Osteocyte (in vitro differentiated cells): ENCODE data around the gene TMEM109. TPM values are rescaled to one million over a fixed set of nuclear protein-coding genes. Genes with fewer than 3 reads are reported as not detected.
A peak's percentile ranks its signal among the peaks of the same experiment; 100 is the strongest.

Source experiments
- DNase-seq: peaks from one replicate; pipeline ENCODE4 v3.0.0; 2021; ENCODE audit warnings: mixed read lengths; ENCODE audit not compliant: unreplicated experiment; ENCODE audit errors: extremely low spot score
- H3K27ac Mint-ChIP-seq: one replicate; pipeline ENCODE4 v1.8.0; 2021; ENCODE audit warnings: mild to moderate bottlenecking, mixed read lengths; ENCODE audit not compliant: unreplicated experiment
- H3K27me3 Mint-ChIP-seq: one replicate; pipeline ENCODE4 v1.8.0; 2021; ENCODE audit warnings: mixed read lengths; ENCODE audit not compliant: unreplicated experiment
- H3K36me3 Mint-ChIP-seq: one replicate; pipeline ENCODE4 v1.8.0; 2021; ENCODE audit warnings: mixed read lengths; ENCODE audit not compliant: unreplicated experiment
- H3K4me1 Mint-ChIP-seq: one replicate; pipeline ENCODE4 v1.8.0; 2021; ENCODE audit warnings: mixed read lengths; ENCODE audit not compliant: unreplicated experiment
- H3K4me3 Mint-ChIP-seq: one replicate; pipeline ENCODE4 v1.8.0; 2021; ENCODE audit warnings: mild to moderate bottlenecking, moderate library complexity, mixed read lengths; ENCODE audit not compliant: unreplicated experiment
- H3K9me3 Mint-ChIP-seq: one replicate; pipeline ENCODE4 v1.8.0; 2021; ENCODE audit warnings: mixed read lengths; ENCODE audit not compliant: unreplicated experiment
- CTCF ChIP-seq: fragments of 200-600 bp; sonication (generic); IDR thresholded peaks from 2 replicates; pipeline ENCODE4 v1.5.0; 2021; ENCODE audit warnings: antibody characterized with exemption, mild to moderate bottlenecking, moderate library complexity
- total RNA-seq: library from RNA; stranded (reverse); gene quantifications from 2 replicates; pipeline ENCODE4 v1.2.1, GENCODE V29; 2021

TMEM109 gene
- total RNA-seq, 1 donor from 2014 or later = 152 TPM

GRCh38 chr11:60939855-60940254 lies 25.9 kb downstream of the TMEM109 start:
- no peaks in the 10 kb centered on the region for H3K27me3 Mint-ChIP-seq
- no peak overlapping the region for H3K4me3 Mint-ChIP-seq
- no peaks in the 10 kb centered on the region for H3K9me3 Mint-ChIP-seq
- no peak for DNase-seq
- no peak for TF ChIP-seq CTCF
- no peak overlapping the region for H3K27ac Mint-ChIP-seq
- no peaks in the 10 kb centered on the region for H3K4me1 Mint-ChIP-seq
- H3K36me3 Mint-ChIP-seq = peaks cover 12% of the 10 kb centered on the region

- Mint-ChIP-seq H3K4me1 (no peaks in the 10 kb centered on the region), H3K4me3 (no peak overlapping the region), H3K36me3 (peaks cover 20% of the 10 kb centered on the region), H3K27me3 (no peaks in the 10 kb centered on the region), H3K27ac (no peak overlapping the region), H3K9me3 (no peaks in the 10 kb centered on the region)
- DNase-seq = no peak
- no peak for TF ChIP-seq CTCF
These were observed 27.6 kb downstream of the TMEM109 start for GRCh38 chr11:60941371-60942119.

GRCh38 chr11:60942219-60942618 lies 28.3 kb downstream of the TMEM109 start:
- no peak overlapping the region for H3K4me3 Mint-ChIP-seq
- H3K9me3 Mint-ChIP-seq = no peaks in the 10 kb centered on the region
- DNase-seq = no peak
- H3K36me3 Mint-ChIP-seq = peaks cover 20% of the 10 kb centered on the region
- no peak overlapping the region for H3K27ac Mint-ChIP-seq
- no peak for TF ChIP-seq CTCF
- H3K4me1 Mint-ChIP-seq = no peaks in the 10 kb centered on the region
- H3K27me3 Mint-ChIP-seq = no peaks in the 10 kb centered on the region

- DNase-seq = no peak
- Mint-ChIP-seq H3K27ac (no peak overlapping the region), H3K27me3 (no peaks in the 10 kb centered on the region), H3K9me3 (no peaks in the 10 kb centered on the region), H3K4me1 (no peaks in the 10 kb centered on the region), H3K4me3 (no peak overlapping the region), H3K36me3 (peaks cover 20% of the 10 kb centered on the region)
- no peak for TF ChIP-seq CTCF
These were observed 29.1 kb downstream of the TMEM109 start for GRCh38 chr11:60942970-60943565.

- no peak for DNase-seq
- H3K27me3 Mint-ChIP-seq = no peaks in the 10 kb centered on the region
- peak; percentile 16 for TF ChIP-seq CTCF
- no peak overlapping the region for H3K4me3 Mint-ChIP-seq
- peaks cover 20% of the 10 kb centered on the region for H3K36me3 Mint-ChIP-seq
- H3K27ac Mint-ChIP-seq = no peak overlapping the region
- no peaks in the 10 kb centered on the region for H3K9me3 Mint-ChIP-seq
- H3K4me1 Mint-ChIP-seq = no peaks in the 10 kb centered on the region
These were observed 30.7 kb downstream of the TMEM109 start for GRCh38 chr11:60944490-60945294.
